ENCODE results near the gene COX7A2. TPM values are rescaled to one million over a fixed set of nuclear protein-coding genes. Genes with fewer than 3 reads are reported as not detected.

The COX7A2 gene
- total RNA-seq, 1 experiment from 2014 or later: 600 TPM

DNA sequence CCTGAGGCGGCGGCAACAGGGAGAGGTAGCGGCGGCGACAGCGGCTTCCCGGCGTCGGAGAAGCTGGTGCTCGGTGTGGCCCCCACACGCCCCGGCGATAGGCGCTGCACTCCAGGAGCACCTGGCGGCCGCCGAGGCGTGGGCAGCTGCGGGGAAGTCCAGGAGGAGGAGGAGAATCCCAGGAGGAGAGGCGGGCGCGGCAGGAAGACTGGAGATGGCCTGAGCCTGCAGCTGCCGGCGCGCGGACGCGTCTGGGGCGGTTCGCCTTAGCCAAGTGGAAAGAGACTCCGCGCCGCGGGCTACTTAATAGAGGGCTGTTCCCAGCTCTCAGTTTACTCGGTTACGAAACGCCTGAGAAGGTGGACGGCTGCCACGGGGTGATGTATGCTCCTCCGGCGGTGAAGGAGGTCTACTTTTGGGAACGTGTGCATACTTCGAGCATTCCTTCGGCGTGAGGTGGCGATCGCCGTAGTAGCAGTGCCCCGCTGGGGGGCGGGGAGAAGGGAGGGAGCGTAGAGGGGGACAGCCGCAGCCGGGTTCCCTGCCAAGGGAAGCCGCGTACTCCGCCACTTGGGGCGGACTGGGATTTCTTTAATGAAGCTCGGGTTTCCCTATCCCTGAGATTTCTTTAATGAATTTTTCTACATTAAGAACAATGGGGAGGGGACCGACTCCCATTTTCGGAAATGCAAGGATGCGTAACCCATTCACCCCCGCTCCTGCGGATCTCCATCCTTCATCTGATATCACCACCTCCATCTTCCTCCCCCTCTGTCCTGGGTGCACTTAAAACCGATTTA, 37.6 kb downstream of the COX7A2 start, which contains the start of gene COL12A1 (continued):
- TF ChIP-seq, protein P1, sequence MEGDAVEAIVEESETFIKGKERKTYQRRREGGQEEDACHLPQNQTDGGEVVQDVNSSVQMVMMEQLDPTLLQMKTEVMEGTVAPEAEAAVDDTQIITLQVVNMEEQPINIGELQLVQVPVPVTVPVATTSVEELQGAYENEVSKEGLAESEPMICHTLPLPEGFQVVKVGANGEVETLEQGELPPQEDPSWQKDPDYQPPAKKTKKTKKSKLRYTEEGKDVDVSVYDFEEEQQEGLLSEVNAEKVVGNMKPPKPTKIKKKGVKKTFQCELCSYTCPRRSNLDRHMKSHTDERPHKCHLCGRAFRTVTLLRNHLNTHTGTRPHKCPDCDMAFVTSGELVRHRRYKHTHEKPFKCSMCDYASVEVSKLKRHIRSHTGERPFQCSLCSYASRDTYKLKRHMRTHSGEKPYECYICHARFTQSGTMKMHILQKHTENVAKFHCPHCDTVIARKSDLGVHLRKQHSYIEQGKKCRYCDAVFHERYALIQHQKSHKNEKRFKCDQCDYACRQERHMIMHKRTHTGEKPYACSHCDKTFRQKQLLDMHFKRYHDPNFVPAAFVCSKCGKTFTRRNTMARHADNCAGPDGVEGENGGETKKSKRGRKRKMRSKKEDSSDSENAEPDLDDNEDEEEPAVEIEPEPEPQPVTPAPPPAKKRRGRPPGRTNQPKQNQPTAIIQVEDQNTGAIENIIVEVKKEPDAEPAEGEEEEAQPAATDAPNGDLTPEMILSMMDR (IDR thresholded peaks at IDR 0.05 in 2 of 3, conservative IDR thresholded peaks at IDR 0.05 in 1 of 3; ENCODE audit: borderline replicate concordance in 1 of 3, insufficient read depth in 1 of 3, low read depth in 2 of 3, low read length in 2 of 3): 0 out of 6 replicates have a peak, but pooled peaks of 1 of the 3 experiments have one; percentile 1

DNA sequence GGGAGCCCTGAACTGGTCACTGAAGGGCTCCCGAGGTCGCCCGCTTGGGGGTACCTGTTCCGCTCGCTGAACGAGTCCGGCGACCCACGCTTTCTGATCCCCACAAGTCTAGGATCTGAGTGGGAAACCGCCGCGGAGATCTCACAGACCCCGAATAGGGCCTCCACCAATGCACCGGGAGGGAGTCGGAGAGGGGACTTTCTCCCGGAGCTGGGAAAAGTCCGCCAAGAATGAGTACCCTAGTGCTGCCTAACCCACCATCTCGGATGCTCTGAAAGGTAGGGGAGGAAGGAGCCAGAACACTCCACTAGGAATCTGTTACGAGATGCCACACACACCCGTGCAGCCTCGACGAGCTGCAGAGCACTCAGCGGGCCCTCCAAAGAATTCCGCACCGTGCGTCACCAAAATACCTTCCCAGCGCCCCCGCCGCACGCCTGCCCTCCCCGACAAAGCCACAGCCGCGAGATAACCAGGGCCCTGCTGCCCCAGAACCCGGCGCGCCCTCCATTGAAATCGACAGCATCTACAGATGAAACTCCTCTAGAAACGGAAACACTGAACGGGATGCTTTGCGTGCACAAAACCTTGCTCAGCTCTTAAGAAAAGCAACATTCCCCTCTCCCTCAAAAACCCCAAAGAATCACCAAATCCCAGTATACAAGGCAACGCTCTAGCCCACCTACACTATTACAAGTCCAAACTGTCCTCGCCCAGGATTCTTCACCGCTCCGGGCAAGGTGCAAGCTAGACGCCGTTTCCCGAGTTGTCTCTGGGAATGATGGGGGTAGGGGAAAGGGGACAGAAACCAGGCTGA, 38.4 kb downstream of the COX7A2 start:
- no peaks in the 10 kb centered on the region for H3K36me3 ChIP-seq (ENCODE audit: control insufficient read depth in 1 of 2, insufficient read depth in 2 of 2, low read length in 2 of 2)
- RAD21 ChIA-PET (ENCODE audit: low non-redundant PET in 1 of 2, low total read pairs in 2 of 2, uncharacterized antibody in 2 of 2, unreplicated experiment in 2 of 2): interaction anchor here (0.7 to 1.5 kb wide), 4 partner anchors 98 to 772 kb away, joined by 3 to 5 read pairs (median 4); no protein-coding TSS in a partner anchor
- TSS peak; percentile 45 for BruUV-seq (replicated peaks)
- peak overlapping the region; percentile 71 for H3K27ac ChIP-seq (ENCODE audit: low read depth, low read length)
- H3K4me3 ChIP-seq (replicated peaks in 1 of 2; ENCODE audit: low read depth in 1 of 2, low read length in 2 of 2): peak overlapping the region; percentile 72 to 80
- POLR2A ChIA-PET: no interaction called here
- no peaks in the 10 kb centered on the region for H3K27me3 ChIP-seq (ENCODE audit: insufficient read depth, low read length)
- H3K4me2 ChIP-seq (ENCODE audit: low read length): peak overlapping the region; percentile 87
- ATAC-seq: peak; percentile 33
- H4K20me1 ChIP-seq (ENCODE audit: insufficient read depth): no peaks in the 10 kb centered on the region
- H3K9ac ChIP-seq (ENCODE audit: low read length): peak overlapping the region; percentile 81
- no peak for DNase-seq (ENCODE audit: low read depth, low spot score)
- H3K4me1 ChIP-seq (ENCODE audit: control insufficient read depth in 1 of 2, insufficient read depth in 2 of 2, low read length in 2 of 2): peaks cover 18 to 47% of the 10 kb centered on the region in 2 experiments
- H3K79me2 ChIP-seq (ENCODE audit: insufficient read depth, low read length): peaks cover 52% of the 10 kb centered on the region
- CTCF ChIA-PET: interaction anchor here (0.8 to 3.9 kb wide), 12 partner anchors 240 to 1466 kb away, joined by 3 to 25 read pairs (median 5); no protein-coding TSS in a partner anchor
- intact Hi-C loops (cut with micrococcal nuclease): loop anchor here (1.0 to 10.0 kb wide), 11 partner anchors 266 to 1528 kb away; no protein-coding TSS in a partner anchor
- H3K9me3 ChIP-seq (ENCODE audit: control insufficient read depth in 1 of 2, insufficient read depth in 1 of 2, low read depth in 1 of 2, low read length in 2 of 2): no peaks in the 10 kb centered on the region
- H3K9me2 ChIP-seq (ENCODE audit: insufficient read depth): no peaks in the 10 kb centered on the region
- H2AFZ ChIP-seq (ENCODE audit: low read depth, low read length, poor library complexity, severe bottlenecking): peak overlapping the region; percentile 52
- TF ChIP-seq, protein P2, sequence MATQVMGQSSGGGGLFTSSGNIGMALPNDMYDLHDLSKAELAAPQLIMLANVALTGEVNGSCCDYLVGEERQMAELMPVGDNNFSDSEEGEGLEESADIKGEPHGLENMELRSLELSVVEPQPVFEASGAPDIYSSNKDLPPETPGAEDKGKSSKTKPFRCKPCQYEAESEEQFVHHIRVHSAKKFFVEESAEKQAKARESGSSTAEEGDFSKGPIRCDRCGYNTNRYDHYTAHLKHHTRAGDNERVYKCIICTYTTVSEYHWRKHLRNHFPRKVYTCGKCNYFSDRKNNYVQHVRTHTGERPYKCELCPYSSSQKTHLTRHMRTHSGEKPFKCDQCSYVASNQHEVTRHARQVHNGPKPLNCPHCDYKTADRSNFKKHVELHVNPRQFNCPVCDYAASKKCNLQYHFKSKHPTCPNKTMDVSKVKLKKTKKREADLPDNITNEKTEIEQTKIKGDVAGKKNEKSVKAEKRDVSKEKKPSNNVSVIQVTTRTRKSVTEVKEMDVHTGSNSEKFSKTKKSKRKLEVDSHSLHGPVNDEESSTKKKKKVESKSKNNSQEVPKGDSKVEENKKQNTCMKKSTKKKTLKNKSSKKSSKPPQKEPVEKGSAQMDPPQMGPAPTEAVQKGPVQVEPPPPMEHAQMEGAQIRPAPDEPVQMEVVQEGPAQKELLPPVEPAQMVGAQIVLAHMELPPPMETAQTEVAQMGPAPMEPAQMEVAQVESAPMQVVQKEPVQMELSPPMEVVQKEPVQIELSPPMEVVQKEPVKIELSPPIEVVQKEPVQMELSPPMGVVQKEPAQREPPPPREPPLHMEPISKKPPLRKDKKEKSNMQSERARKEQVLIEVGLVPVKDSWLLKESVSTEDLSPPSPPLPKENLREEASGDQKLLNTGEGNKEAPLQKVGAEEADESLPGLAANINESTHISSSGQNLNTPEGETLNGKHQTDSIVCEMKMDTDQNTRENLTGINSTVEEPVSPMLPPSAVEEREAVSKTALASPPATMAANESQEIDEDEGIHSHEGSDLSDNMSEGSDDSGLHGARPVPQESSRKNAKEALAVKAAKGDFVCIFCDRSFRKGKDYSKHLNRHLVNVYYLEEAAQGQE (IDR thresholded peaks at IDR 0.05; ENCODE audit: low read depth): no peak
- TF ChIP-seq POLR2A (IDR thresholded peaks at IDR 0.05; ENCODE audit: borderline replicate concordance, extremely low read depth, insufficient read depth, insufficient read length): no peak
- TF ChIP-seq, protein P3, sequence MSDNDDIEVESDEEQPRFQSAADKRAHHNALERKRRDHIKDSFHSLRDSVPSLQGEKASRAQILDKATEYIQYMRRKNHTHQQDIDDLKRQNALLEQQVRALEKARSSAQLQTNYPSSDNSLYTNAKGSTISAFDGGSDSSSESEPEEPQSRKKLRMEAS (IDR thresholded peaks at IDR 0.05): peak; percentile 31
- TF ChIP-seq, protein P4, sequence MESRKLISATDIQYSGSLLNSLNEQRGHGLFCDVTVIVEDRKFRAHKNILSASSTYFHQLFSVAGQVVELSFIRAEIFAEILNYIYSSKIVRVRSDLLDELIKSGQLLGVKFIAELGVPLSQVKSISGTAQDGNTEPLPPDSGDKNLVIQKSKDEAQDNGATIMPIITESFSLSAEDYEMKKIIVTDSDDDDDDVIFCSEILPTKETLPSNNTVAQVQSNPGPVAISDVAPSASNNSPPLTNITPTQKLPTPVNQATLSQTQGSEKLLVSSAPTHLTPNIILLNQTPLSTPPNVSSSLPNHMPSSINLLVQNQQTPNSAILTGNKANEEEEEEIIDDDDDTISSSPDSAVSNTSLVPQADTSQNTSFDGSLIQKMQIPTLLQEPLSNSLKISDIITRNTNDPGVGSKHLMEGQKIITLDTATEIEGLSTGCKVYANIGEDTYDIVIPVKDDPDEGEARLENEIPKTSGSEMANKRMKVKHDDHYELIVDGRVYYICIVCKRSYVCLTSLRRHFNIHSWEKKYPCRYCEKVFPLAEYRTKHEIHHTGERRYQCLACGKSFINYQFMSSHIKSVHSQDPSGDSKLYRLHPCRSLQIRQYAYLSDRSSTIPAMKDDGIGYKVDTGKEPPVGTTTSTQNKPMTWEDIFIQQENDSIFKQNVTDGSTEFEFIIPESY (IDR thresholded peaks at IDR 0.05; ENCODE audit: extremely low read depth, insufficient replicate concordance, low read length): no peak
- TF ChIP-seq CEBPB (IDR thresholded peaks at IDR 0.05; ENCODE audit: low read depth): no peak
- TF ChIP-seq YY1 (IDR thresholded peaks at IDR 0.05; ENCODE audit: extremely low read depth, insufficient replicate concordance, low read depth, low read length): peak; percentile 9
- TF ChIP-seq, protein P5, sequence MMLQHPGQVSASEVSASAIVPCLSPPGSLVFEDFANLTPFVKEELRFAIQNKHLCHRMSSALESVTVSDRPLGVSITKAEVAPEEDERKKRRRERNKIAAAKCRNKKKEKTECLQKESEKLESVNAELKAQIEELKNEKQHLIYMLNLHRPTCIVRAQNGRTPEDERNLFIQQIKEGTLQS (IDR thresholded peaks at IDR 0.05): no peak
- TF ChIP-seq SP1 (IDR thresholded peaks at IDR 0.05; ENCODE audit: low read depth): no peak
- no peak for TF ChIP-seq POLR2AphosphoS5 (IDR thresholded peaks at IDR 0.05; ENCODE audit: low read depth, low read length)
- no peak for TF ChIP-seq SRF (IDR thresholded peaks at IDR 0.05; ENCODE audit: low read depth)
- TF ChIP-seq CBX3 (IDR thresholded peaks at IDR 0.05; ENCODE audit: low read depth): no peak
- no peak for TF ChIP-seq EGR1 (IDR thresholded peaks at IDR 0.05; ENCODE audit: low read depth)
